Measurements from ENCODE around the gene KCNQ1OT1.

GRCh38 chr11:2563213-2564007 lies 136.4 kb downstream of the KCNQ1OT1 start:
- no peak for TF ChIP-seq CTCF (IDR thresholded peaks at IDR 0.05)
- TF ChIP-seq POLR2A (IDR thresholded peaks at IDR 0.05): no peak
